ENCODE data around the gene SBDS.

SBDS gene

DNA sequence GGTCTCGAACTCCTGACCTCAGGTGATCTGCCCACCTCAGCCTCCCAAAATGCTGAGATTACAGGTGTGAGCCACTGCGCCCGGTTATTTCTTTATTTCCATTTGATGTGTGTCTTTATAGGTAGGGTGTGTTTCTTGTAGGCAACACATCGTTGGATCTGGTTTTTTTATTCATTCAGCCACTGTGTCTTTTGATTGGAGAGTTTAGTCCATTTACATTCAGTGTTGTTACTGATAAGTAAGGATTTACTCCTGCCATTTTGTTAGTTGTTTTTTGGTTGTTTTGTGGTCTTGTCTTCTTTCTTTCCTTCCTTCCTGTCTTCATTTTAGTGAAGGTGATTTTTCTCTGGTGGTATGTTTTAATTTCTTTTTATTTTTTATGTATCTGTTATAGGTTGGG, 57.4 kb downstream of the SBDS start:
- DNase-seq (ENCODE audit: low read depth) = no peak
